HG03097 (cell line): ENCODE data around the gene ECPAS.
"Not testable (repeated sequence)": the region's sequence is repeated elsewhere in the genome, so short reads cannot be mapped to it uniquely, and the experiment has no call there.

Source experiments
- ATAC-seq: cut with Tn5 transposase; IDR thresholded peaks from one replicate; pipeline ENCODE4 v1.9.1; 2021; ENCODE audit not compliant: unreplicated experiment, low FRiP score

Gene ECPAS

GRCh38 chr9:111474385-111474784, 9.8 kb downstream of the ECPAS start:
- ATAC-seq = no peak

GRCh38 chr9:111467778-111468367, 16.3 kb downstream of the ECPAS start:
- ATAC-seq = no peak

GRCh38 chr9:111463048-111463447, 21.1 kb downstream of the ECPAS start:
- no peak for ATAC-seq

- ATAC-seq = no peak
Measured at GRCh38 chr9:111458139-111459009, 25.8 kb downstream of the ECPAS start.

GRCh38 chr9:111456529-111456928, 27.7 kb downstream of the ECPAS start:
- ATAC-seq = no peak

GRCh38 chr9:111455638-111456037, 28.5 kb downstream of the ECPAS start:
- no peak for ATAC-seq

GRCh38 chr9:111454751-111455150, 29.4 kb downstream of the ECPAS start:
- no peak for ATAC-seq

- ATAC-seq = no peak
Measured at GRCh38 chr9:111451570-111451969, 32.6 kb downstream of the ECPAS start.

- no peak for ATAC-seq
Measured at GRCh38 chr9:111450124-111450523, 34.1 kb downstream of the ECPAS start.

- no peak for ATAC-seq
Measured at GRCh38 chr9:111449705-111450104, 34.5 kb downstream of the ECPAS start.

GRCh38 chr9:111445799-111446198, 38.4 kb downstream of the ECPAS start:
- ATAC-seq = not testable (repeated sequence)

GRCh38 chr9:111443454-111443853, 40.7 kb downstream of the ECPAS start:
- no peak for ATAC-seq

- no peak for ATAC-seq
Measured at GRCh38 chr9:111442360-111443027, 41.7 kb downstream of the ECPAS start.

GRCh38 chr9:111440226-111440625, 44.0 kb downstream of the ECPAS start:
- no peak for ATAC-seq

GRCh38 chr9:111438541-111439235, 45.5 kb downstream of the ECPAS start:
- ATAC-seq = no peak

- no peak for ATAC-seq
Measured at GRCh38 chr9:111436571-111436970, 47.6 kb downstream of the ECPAS start.

GRCh38 chr9:111433082-111433481, 51.1 kb downstream of the ECPAS start:
- no peak for ATAC-seq

GRCh38 chr9:111431684-111432083, 52.5 kb downstream of the ECPAS start:
- ATAC-seq = no peak

GRCh38 chr9:111429175-111429574, 55.0 kb downstream of the ECPAS start:
- no peak for ATAC-seq

GRCh38 chr9:111427186-111427585, 57.0 kb downstream of the ECPAS start:
- no peak for ATAC-seq

- ATAC-seq = no peak
Measured at GRCh38 chr9:111423389-111423788, 60.8 kb downstream of the ECPAS start.
